GM23338 (cell line): Measurements from ENCODE around the gene ARSI. TPM values are rescaled to one million over a fixed set of nuclear protein-coding genes. Genes with fewer than 3 reads are reported as not detected.

Experiments
- ATAC-seq: fragments of 200-7000 bp; cut with Tn5 transposase; 3 replicates; pipeline ENCODE4 v1.9.1; 2020
- DNase-seq: peaks from one replicate; pipeline ENCODE4 v3.0.0-alpha.2; 2015; ENCODE audit warnings: low spot score
- H2AFZ ChIP-seq: fragments of 200-600 bp; sonication (generic); 2 replicates; pipeline ENCODE4 v1.8.0; 2016; ENCODE audit warnings: antibody characterized with exemption, mild to moderate bottlenecking, moderate library complexity
- H3F3A ChIP-seq: fragments of 200-600 bp; sonication (generic); replicated peaks from 2 replicates; pipeline ENCODE4 v1.8.0; 2017; ENCODE audit warnings: antibody characterized with exemption, mixed run types, low read depth
- H3K27ac ChIP-seq: fragments of 200-600 bp; sonication (generic); 2 replicates; pipeline ENCODE4 v1.6.1; 2016; ENCODE audit warnings: low read depth
- H3K27me3 ChIP-seq: fragments of 200-600 bp; sonication (generic); 2 replicates; pipeline ENCODE4 v1.8.0; 2016; ENCODE audit warnings: mild to moderate bottlenecking, mixed run types, moderate library complexity; ENCODE audit not compliant: insufficient read depth
- H3K36me3 ChIP-seq: fragments of 200-600 bp; sonication (generic); 2 replicates; pipeline ENCODE4 v1.8.0; 2016; ENCODE audit warnings: mild to moderate bottlenecking; ENCODE audit not compliant: insufficient read depth
- H3K4me1 ChIP-seq: fragments of 200-600 bp; sonication (generic); 2 replicates; pipeline ENCODE4 v1.8.0; 2016; ENCODE audit warnings: mild to moderate bottlenecking, moderate library complexity; ENCODE audit not compliant: insufficient read depth
- H3K4me2 ChIP-seq: fragments of 200-600 bp; sonication (generic); 2 replicates; pipeline ENCODE4 v1.7.1; 2017; ENCODE audit warnings: mixed run types
- H3K4me3 ChIP-seq: fragments of 200-600 bp; sonication (generic); 2 replicates; pipeline ENCODE4 v1.6.1; 2016; ENCODE audit warnings: mixed run types
- H3K79me2 ChIP-seq: fragments of 200-600 bp; sonication (generic); replicated peaks from 2 replicates; pipeline ENCODE4 v1.8.0; 2017; ENCODE audit warnings: mild to moderate bottlenecking; ENCODE audit not compliant: insufficient read depth
- H3K9me2 ChIP-seq: fragments of 200-600 bp; sonication (generic); 2 replicates; pipeline ENCODE4 v1.8.0; 2017; ENCODE audit not compliant: insufficient read depth
- H4K20me1 ChIP-seq: fragments of 200-600 bp; sonication (generic); replicated peaks from 2 replicates; pipeline ENCODE4 v1.8.0; 2017; ENCODE audit warnings: mild to moderate bottlenecking; ENCODE audit not compliant: insufficient read depth
- H3K27ac Mint-ChIP-seq: 2 replicates; pipeline ENCODE4 v1.8.0; 2020; ENCODE audit warnings: inconsistent platforms, mild to moderate bottlenecking, moderate library complexity, mixed read lengths
- H3K27me3 Mint-ChIP-seq: 3 replicates; pipeline ENCODE4 v1.8.0; 2022; ENCODE audit warnings: low read depth, mild to moderate bottlenecking, moderate library complexity, mixed read lengths, inconsistent platforms; ENCODE audit not compliant: insufficient read depth, poor library complexity
- H3K36me3 Mint-ChIP-seq: 3 replicates; pipeline ENCODE4 v1.8.0; 2021; ENCODE audit warnings: low read depth, mild to moderate bottlenecking, inconsistent platforms, moderate library complexity, mixed read lengths
- H3K4me1 Mint-ChIP-seq: 3 replicates; pipeline ENCODE4 v1.8.0; 2020; ENCODE audit warnings: mild to moderate bottlenecking, inconsistent platforms, mixed read lengths
- H3K4me3 Mint-ChIP-seq: 3 replicates; pipeline ENCODE4 v1.8.0; 2021; ENCODE audit warnings: moderate library complexity, mild to moderate bottlenecking, inconsistent platforms, mixed read lengths
- H3K9me3 Mint-ChIP-seq: 3 replicates; pipeline ENCODE4 v1.8.0; 2020; ENCODE audit warnings: moderate library complexity, mild to moderate bottlenecking, inconsistent platforms, mixed read lengths
- CREB1 ChIP-seq: fragments of 250-450 bp; sonication (Bioruptor Pico); IDR thresholded peaks from 2 replicates; pipeline ENCODE4 v1.5.0; 2020; ENCODE audit warnings: low read depth, mild to moderate bottlenecking, moderate library complexity
- ETS1 ChIP-seq: IDR thresholded peaks from 2 replicates; pipeline ENCODE4 v1.6.1; 2016; ENCODE audit warnings: antibody characterized with exemption
- EZH2 ChIP-seq: fragments of 200-600 bp; sonication (generic); IDR thresholded peaks from one replicate; pipeline ENCODE4 v1.8.0; 2017; ENCODE audit warnings: antibody characterized with exemption, mild to moderate bottlenecking, low read depth; ENCODE audit not compliant: unreplicated experiment
- EZH2phosphoT487 ChIP-seq: fragments of 200-600 bp; sonication (generic); IDR thresholded peaks from one replicate; pipeline ENCODE4 v1.8.1; 2018; ENCODE audit warnings: antibody characterized with exemption; ENCODE audit not compliant: unreplicated experiment
- JUNB ChIP-seq: IDR thresholded peaks from one replicate; pipeline ENCODE4 v1.6.1; 2016; ENCODE audit warnings: antibody characterized with exemption; ENCODE audit not compliant: unreplicated experiment
- NANOG ChIP-seq: IDR thresholded peaks from 2 replicates; pipeline ENCODE4 v1.6.1; 2016; ENCODE audit warnings: antibody characterized with exemption, borderline replicate concordance
- POLR2AphosphoS5 ChIP-seq: IDR thresholded peaks from 2 replicates; pipeline ENCODE4 v1.6.1; 2016; ENCODE audit warnings: antibody characterized with exemption, low read depth
- REST ChIP-seq: IDR thresholded peaks from one replicate; pipeline ENCODE4 v1.6.1; 2018; ENCODE audit warnings: antibody characterized with exemption; ENCODE audit not compliant: unreplicated experiment
- STAT1 ChIP-seq: IDR thresholded peaks from one replicate; pipeline ENCODE4 v1.6.1; 2016; ENCODE audit warnings: antibody characterized with exemption; ENCODE audit not compliant: unreplicated experiment
- ZNF114 ChIP-seq: fragments of 250-450 bp; sonication (Bioruptor Pico); IDR thresholded peaks from 2 replicates; pipeline ENCODE4 v1.5.0; 2020; ENCODE audit warnings: mild to moderate bottlenecking, moderate library complexity
- ZNF331 ChIP-seq: fragments of 250-450 bp; sonication (Bioruptor Pico); IDR thresholded peaks from 2 replicates; pipeline ENCODE4 v1.5.0; 2020; ENCODE audit warnings: low read depth, mild to moderate bottlenecking, moderate library complexity
- polyA plus RNA-seq: library from polyadenylated mRNA; unstranded; fragments of >200 nt; fragmentation: Nextera tagmentation; extraction: Ambion mirVana; gene quantifications from 2 replicates; pipeline ENCODE4 v1.2.1, GENCODE V29; 2016
- total RNA-seq: library from RNA; depleted of rRNA; stranded (reverse); fragments of >200 nt; shearing (Covaris generic); gene quantifications from 2 replicates; pipeline ENCODE4 v1.2.3, GENCODE V29; 2014
- TF ChIP-seq, protein P1 (sequence below), 2 experiments: fragments of 200-600 bp in 1 of 2; sonication (generic) in 1 of 2; conservative IDR thresholded peaks; 2 replicates each; pipeline versions ENCODE4 v1.5.1 to v1.6.1; 2016 to 2017; ENCODE audit warnings: antibody characterized with exemption in 2 of 2, low read depth in 2 of 2, mild to moderate bottlenecking in 2 of 2, moderate library complexity in 1 of 2
- TF ChIP-seq, protein P2 (sequence below): fragments of 250-450 bp; sonication (Bioruptor Pico); IDR thresholded peaks from 2 replicates; pipeline ENCODE4 v1.5.0; 2020; ENCODE audit warnings: mild to moderate bottlenecking, moderate library complexity

The ARSI gene
- total and polyA plus RNA-seq, 2 experiments from 2014 or later, result 0.99 to 6.9 TPM

- no peaks in the 10 kb centered on the region for H3K36me3 Mint-ChIP-seq
- H3K4me1 ChIP-seq, result no peaks in the 10 kb centered on the region
- no peak overlapping the region for H3K4me3 ChIP-seq
- no peak overlapping the region for H3K4me2 ChIP-seq
- H3K9me3 Mint-ChIP-seq, result no peaks in the 10 kb centered on the region
- no peak overlapping the region for H3K27ac Mint-ChIP-seq
- no peaks in the 10 kb centered on the region for H4K20me1 ChIP-seq
- H3K4me1 Mint-ChIP-seq, result no peaks in the 10 kb centered on the region; the same call in 1 of the 3 replicates
- no peak for TF ChIP-seq ETS1
- TF ChIP-seq STAT1, result no peak
- no peak for TF ChIP-seq CREB1 (CRISPR knock-in tag)
- TF ChIP-seq, protein P1, sequence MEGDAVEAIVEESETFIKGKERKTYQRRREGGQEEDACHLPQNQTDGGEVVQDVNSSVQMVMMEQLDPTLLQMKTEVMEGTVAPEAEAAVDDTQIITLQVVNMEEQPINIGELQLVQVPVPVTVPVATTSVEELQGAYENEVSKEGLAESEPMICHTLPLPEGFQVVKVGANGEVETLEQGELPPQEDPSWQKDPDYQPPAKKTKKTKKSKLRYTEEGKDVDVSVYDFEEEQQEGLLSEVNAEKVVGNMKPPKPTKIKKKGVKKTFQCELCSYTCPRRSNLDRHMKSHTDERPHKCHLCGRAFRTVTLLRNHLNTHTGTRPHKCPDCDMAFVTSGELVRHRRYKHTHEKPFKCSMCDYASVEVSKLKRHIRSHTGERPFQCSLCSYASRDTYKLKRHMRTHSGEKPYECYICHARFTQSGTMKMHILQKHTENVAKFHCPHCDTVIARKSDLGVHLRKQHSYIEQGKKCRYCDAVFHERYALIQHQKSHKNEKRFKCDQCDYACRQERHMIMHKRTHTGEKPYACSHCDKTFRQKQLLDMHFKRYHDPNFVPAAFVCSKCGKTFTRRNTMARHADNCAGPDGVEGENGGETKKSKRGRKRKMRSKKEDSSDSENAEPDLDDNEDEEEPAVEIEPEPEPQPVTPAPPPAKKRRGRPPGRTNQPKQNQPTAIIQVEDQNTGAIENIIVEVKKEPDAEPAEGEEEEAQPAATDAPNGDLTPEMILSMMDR (conservative IDR thresholded peaks at IDR 0.05; ENCODE audit: low read depth in 2 of 2), result no peak
- no peak for TF ChIP-seq POLR2AphosphoS5
- TF ChIP-seq ZNF114, result no peak
- TF ChIP-seq, protein P2, sequence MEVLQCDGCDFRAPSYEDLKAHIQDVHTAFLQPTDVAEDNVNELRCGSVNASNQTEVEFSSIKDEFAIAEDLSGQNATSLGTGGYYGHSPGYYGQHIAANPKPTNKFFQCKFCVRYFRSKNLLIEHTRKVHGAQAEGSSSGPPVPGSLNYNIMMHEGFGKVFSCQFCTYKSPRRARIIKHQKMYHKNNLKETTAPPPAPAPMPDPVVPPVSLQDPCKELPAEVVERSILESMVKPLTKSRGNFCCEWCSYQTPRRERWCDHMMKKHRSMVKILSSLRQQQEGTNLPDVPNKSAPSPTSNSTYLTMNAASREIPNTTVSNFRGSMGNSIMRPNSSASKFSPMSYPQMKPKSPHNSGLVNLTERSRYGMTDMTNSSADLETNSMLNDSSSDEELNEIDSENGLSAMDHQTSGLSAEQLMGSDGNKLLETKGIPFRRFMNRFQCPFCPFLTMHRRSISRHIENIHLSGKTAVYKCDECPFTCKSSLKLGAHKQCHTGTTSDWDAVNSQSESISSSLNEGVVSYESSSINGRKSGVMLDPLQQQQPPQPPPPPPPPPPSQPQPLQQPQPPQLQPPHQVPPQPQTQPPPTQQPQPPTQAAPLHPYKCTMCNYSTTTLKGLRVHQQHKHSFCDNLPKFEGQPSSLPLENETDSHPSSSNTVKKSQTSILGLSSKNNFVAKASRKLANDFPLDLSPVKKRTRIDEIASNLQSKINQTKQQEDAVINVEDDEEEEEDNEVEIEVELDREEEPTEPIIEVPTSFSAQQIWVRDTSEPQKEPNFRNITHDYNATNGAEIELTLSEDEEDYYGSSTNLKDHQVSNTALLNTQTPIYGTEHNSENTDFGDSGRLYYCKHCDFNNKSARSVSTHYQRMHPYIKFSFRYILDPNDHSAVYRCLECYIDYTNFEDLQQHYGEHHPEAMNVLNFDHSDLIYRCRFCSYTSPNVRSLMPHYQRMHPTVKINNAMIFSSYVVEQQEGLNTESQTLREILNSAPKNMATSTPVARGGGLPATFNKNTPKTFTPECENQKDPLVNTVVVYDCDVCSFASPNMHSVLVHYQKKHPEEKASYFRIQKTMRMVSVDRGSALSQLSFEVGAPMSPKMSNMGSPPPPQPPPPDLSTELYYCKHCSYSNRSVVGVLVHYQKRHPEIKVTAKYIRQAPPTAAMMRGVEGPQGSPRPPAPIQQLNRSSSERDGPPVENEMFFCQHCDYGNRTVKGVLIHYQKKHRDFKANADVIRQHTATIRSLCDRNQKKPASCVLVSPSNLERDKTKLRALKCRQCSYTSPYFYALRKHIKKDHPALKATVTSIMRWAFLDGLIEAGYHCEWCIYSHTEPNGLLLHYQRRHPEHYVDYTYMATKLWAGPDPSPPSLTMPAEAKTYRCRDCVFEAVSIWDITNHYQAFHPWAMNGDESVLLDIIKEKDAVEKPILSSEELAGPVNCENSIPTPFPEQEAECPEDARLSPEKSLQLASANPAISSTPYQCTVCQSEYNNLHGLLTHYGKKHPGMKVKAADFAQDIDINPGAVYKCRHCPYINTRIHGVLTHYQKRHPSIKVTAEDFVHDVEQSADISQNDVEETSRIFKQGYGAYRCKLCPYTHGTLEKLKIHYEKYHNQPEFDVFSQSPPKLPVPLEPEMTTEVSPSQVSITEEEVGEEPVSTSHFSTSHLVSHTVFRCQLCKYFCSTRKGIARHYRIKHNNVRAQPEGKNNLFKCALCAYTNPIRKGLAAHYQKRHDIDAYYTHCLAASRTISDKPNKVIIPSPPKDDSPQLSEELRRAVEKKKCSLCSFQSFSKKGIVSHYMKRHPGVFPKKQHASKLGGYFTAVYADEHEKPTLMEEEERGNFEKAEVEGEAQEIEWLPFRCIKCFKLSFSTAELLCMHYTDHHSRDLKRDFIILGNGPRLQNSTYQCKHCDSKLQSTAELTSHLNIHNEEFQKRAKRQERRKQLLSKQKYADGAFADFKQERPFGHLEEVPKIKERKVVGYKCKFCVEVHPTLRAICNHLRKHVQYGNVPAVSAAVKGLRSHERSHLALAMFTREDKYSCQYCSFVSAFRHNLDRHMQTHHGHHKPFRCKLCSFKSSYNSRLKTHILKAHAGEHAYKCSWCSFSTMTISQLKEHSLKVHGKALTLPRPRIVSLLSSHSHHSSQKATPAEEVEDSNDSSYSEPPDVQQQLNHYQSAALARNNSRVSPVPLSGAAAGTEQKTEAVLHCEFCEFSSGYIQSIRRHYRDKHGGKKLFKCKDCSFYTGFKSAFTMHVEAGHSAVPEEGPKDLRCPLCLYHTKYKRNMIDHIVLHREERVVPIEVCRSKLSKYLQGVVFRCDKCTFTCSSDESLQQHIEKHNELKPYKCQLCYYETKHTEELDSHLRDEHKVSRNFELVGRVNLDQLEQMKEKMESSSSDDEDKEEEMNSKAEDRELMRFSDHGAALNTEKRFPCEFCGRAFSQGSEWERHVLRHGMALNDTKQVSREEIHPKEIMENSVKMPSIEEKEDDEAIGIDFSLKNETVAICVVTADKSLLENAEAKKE (CRISPR knock-in tag), result no peak
- TF ChIP-seq EZH2phosphoT487, result no peak
- no peak for TF ChIP-seq NANOG
- TF ChIP-seq JUNB, result no peak
- no peak for TF ChIP-seq ZNF331
- no peak for TF ChIP-seq REST
- TF ChIP-seq EZH2, result no peak
- H3K27me3 Mint-ChIP-seq, result peaks cover 3% of the 10 kb centered on the region
- no peak for ATAC-seq
- H3K27me3 ChIP-seq, result no peaks in the 10 kb centered on the region
- H3K4me3 Mint-ChIP-seq, result no peak overlapping the region
- H3F3A ChIP-seq, result no peaks in the 10 kb centered on the region
- no peak overlapping the region for H2AFZ ChIP-seq
- H3K79me2 ChIP-seq, result no peaks in the 10 kb centered on the region
- no peak for DNase-seq
- H3K36me3 ChIP-seq, result no peaks in the 10 kb centered on the region
- H3K27ac ChIP-seq, result no peak overlapping the region
- H3K9me2 ChIP-seq, result no peaks in the 10 kb centered on the region
Observed at GRCh38 chr5:150278046-150278730, 24.5 kb downstream of the ARSI start.
